ENCODE measurements around the gene ST6GAL2. TPM values are rescaled to one million over a fixed set of nuclear protein-coding genes. Genes with fewer than 3 reads are reported as not detected.

ST6GAL2 gene
- total and polyA plus RNA-seq, 2 of the 8 experiments (the other 6 are each of a cell fraction or from before 2014, with no cell fraction given), result 2.7 to 17.5 TPM

- WGBS, 2 experiments (ENCODE audit: extremely low coverage in 1 of 2, insufficient coverage in 1 of 2, insufficient read length in 1 of 2, insufficient replicate concordance in 2 of 2, low coverage in 1 of 2, low lambda C conversion rate in 2 of 2, missing lambda C conversion rate in 1 of 2), result 83% methylated on average over 7 of the region's 7 CpGs; no CpG with 5 or more reads in 1 of the 2 experiments
- no peak overlapping the region for H4K8ac ChIP-seq (ENCODE audit: extremely low read depth, insufficient read depth, low read length)
- POLR2A ChIA-PET (ENCODE audit: partially characterized antibody), result no interaction called here
- no peak for TF ChIP-seq SP2 (IDR thresholded peaks at IDR 0.05; ENCODE audit: low read length)
- no peak for TF ChIP-seq SIN3A (conservative IDR thresholded peaks at IDR 0.05 in 1 of 2, IDR thresholded peaks at IDR 0.05 in 1 of 2; ENCODE audit: low read depth in 1 of 2, low read length in 2 of 2)
- no peak for TF ChIP-seq MAX (IDR thresholded peaks at IDR 0.05)
- TF ChIP-seq TAF7 (optimal IDR thresholded peaks at IDR 0.05; ENCODE audit: borderline replicate concordance, low read depth, low read length), result no peak
- TF ChIP-seq NANOG (IDR thresholded peaks at IDR 0.05; ENCODE audit: insufficient read depth, low read depth, low read length, poor library complexity, severe bottlenecking), result no peak
- TF ChIP-seq CBX8 (IDR thresholded peaks at IDR 0.05; ENCODE audit: borderline replicate concordance, low read depth, low read length), result no peak
- no peak for TF ChIP-seq GABPA (IDR thresholded peaks at IDR 0.05; ENCODE audit: borderline replicate concordance, insufficient read depth, low read length)
- no peak for TF ChIP-seq POLR2A (IDR thresholded peaks at IDR 0.05; ENCODE audit: control extremely low read depth in 1 of 2, low read depth in 2 of 2, low read length in 2 of 2)
- TF ChIP-seq RFX5 (IDR thresholded peaks at IDR 0.05; ENCODE audit: borderline replicate concordance, low read depth, low read length), result no peak
- no peak for TF ChIP-seq USF2 (IDR thresholded peaks at IDR 0.05; ENCODE audit: low read length)
- TF ChIP-seq POLR2AphosphoS5 (IDR thresholded peaks at IDR 0.05; ENCODE audit: low read depth, low read length), result no peak
Observed at GRCh38 chr2:106851087-106851874, 34.7 kb downstream of the ST6GAL2 start.

More at GRCh38 chr2:106851087-106851874, 34.7 kb downstream of the ST6GAL2 start:
- H3K79me2 ChIP-seq (ENCODE audit: control insufficient read depth in 1 of 2, insufficient read depth in 2 of 2, low read length in 2 of 2), result peaks cover 0 to 9% of the 10 kb centered on the region in 2 experiments; a peak in 2 of 4 replicates
- no peak overlapping the region for H4K91ac ChIP-seq (replicated peaks; ENCODE audit: insufficient read length, low read length)
- H3K23ac ChIP-seq (ENCODE audit: insufficient read length), result no peak overlapping the region
- no peak overlapping the region for H2AK5ac ChIP-seq (ENCODE audit: low read depth, low read length)
- no peak overlapping the region for H4K5ac ChIP-seq (ENCODE audit: insufficient read length, low read depth, low read length)
- peak overlapping the region in 1 of 4 experiments; percentile 10; a peak in 1 of 8 replicates for H3K4me3 ChIP-seq (ENCODE audit: extremely low read depth in 1 of 4, insufficient read depth in 2 of 4, low read depth in 3 of 4, low read length in 4 of 4)
- peaks cover 3% of the 10 kb centered on the region; the same call in 1 of the 2 replicates for H3K79me1 ChIP-seq (ENCODE audit: low read depth, low read length)
- H3K27ac ChIP-seq (ENCODE audit: low read depth, low read length), result no peak overlapping the region
- peaks cover 3 to 22% (median 14%) of the 10 kb centered on the region in 4 experiments for H3K4me1 ChIP-seq (replicated peaks in 1 of 4; ENCODE audit: control insufficient read depth in 3 of 4, insufficient read depth in 4 of 4, low read length in 3 of 4)
- DNase-seq (ENCODE audit: low read depth in 1 of 2, low spot score in 2 of 2) (no peak), FAIRE-seq (no peak)
- no peaks in the 10 kb centered on the region for H4K20me1 ChIP-seq (replicated peaks in 1 of 2; ENCODE audit: control insufficient read depth in 1 of 2, insufficient read depth in 2 of 2, low read length in 2 of 2)
- H3K4ac ChIP-seq (replicated peaks; ENCODE audit: insufficient read length, low read depth, low read length), result no peak overlapping the region
- no peaks in the 10 kb centered on the region for H3K36me3 ChIP-seq (ENCODE audit: control insufficient read depth in 2 of 4, insufficient read depth in 4 of 4, low read length in 3 of 4)
- no peak overlapping the region for H2BK15ac ChIP-seq (ENCODE audit: low read length)
- H2BK12ac ChIP-seq (ENCODE audit: low read depth, low read length), result no peak overlapping the region
- peak overlapping the region in 1 of 4 experiments; percentile 34; a peak in 1 of 7 replicates for H3K9ac ChIP-seq (replicated peaks in 1 of 4; ENCODE audit: extremely low read depth in 1 of 4, low read depth in 3 of 4, low read length in 3 of 4)
- H3K23me2 ChIP-seq (ENCODE audit: low read depth, low read length), result no peaks in the 10 kb centered on the region
- peak overlapping the region in 1 of 2 experiments; percentile 43; a peak in 2 of 4 replicates for H3K4me2 ChIP-seq (ENCODE audit: insufficient read depth in 1 of 2, low read depth in 2 of 2, low read length in 2 of 2)
- no peak overlapping the region for H3K18ac ChIP-seq (ENCODE audit: extremely low read depth, low read length)
- CTCF ChIA-PET (ENCODE audit: partially characterized antibody), result interaction anchor here (0.6 to 1.4 kb wide), 6 partner anchors 9 to 215 kb away, joined by 3 to 4 read pairs (median 3); partner anchors contain the start of gene ST6GAL2
- H2BK120ac ChIP-seq (replicated peaks; ENCODE audit: low read depth, low read length), result no peak overlapping the region
- no peak overlapping the region for H3K56ac ChIP-seq (replicated peaks; ENCODE audit: insufficient read length, low read depth, low read length)
- no peaks in the 10 kb centered on the region for H3K27me3 ChIP-seq (replicated peaks in 1 of 4; ENCODE audit: control insufficient read depth in 3 of 4, extremely low read depth in 1 of 4, insufficient read depth in 3 of 4, low read length in 3 of 4)
- no peak overlapping the region for H3K14ac ChIP-seq (ENCODE audit: insufficient read length)
- H2AFZ ChIP-seq (ENCODE audit: low read length), result no peak overlapping the region
- no peaks in the 10 kb centered on the region for H3K9me3 ChIP-seq (ENCODE audit: insufficient read depth in 2 of 2, low read depth in 1 of 2, low read length in 1 of 2)
- no peak overlapping the region for H2BK20ac ChIP-seq (ENCODE audit: low read length)
- H2BK5ac ChIP-seq (ENCODE audit: low read depth, low read length), result no peak overlapping the region

Data from H1 (cell line).